Endothelial cell (in vitro differentiated cells): ENCODE results near the gene SERGEF. TPM values are rescaled to one million over a fixed set of nuclear protein-coding genes. Genes with fewer than 3 reads are reported as not detected.

Experiments
- DNase-seq: peaks from one replicate; pipeline ENCODE4 v3.0.0; 2021; ENCODE audit warnings: low spot score
- H3K27ac Mint-ChIP-seq: one replicate; pipeline ENCODE4 v1.8.0; 2021; ENCODE audit warnings: mixed read lengths, inconsistent platforms; ENCODE audit not compliant: unreplicated experiment
- H3K27me3 Mint-ChIP-seq: one replicate; pipeline ENCODE4 v1.8.0; 2021; ENCODE audit warnings: mild to moderate bottlenecking, moderate library complexity, mixed read lengths, inconsistent platforms; ENCODE audit not compliant: unreplicated experiment
- H3K36me3 Mint-ChIP-seq: one replicate; pipeline ENCODE4 v1.8.0; 2021; ENCODE audit warnings: mild to moderate bottlenecking, low read depth, mixed read lengths, inconsistent platforms; ENCODE audit not compliant: unreplicated experiment
- H3K4me1 Mint-ChIP-seq: one replicate; pipeline ENCODE4 v1.8.0; 2021; ENCODE audit warnings: mild to moderate bottlenecking, mixed read lengths, inconsistent platforms; ENCODE audit not compliant: unreplicated experiment
- H3K4me3 Mint-ChIP-seq: one replicate; pipeline ENCODE4 v1.8.0; 2021; ENCODE audit warnings: mild to moderate bottlenecking, mixed read lengths, inconsistent platforms; ENCODE audit not compliant: unreplicated experiment
- H3K9me3 Mint-ChIP-seq: one replicate; pipeline ENCODE4 v1.8.0; 2021; ENCODE audit warnings: mixed read lengths, inconsistent platforms; ENCODE audit not compliant: unreplicated experiment
- CTCF ChIP-seq: fragments of 200-600 bp; sonication (generic); IDR thresholded peaks from one replicate; pipeline ENCODE4 v1.5.0; 2021; ENCODE audit warnings: antibody characterized with exemption; ENCODE audit not compliant: unreplicated experiment
- total RNA-seq: library from RNA; stranded (reverse); fragmentation: NEBNext Ultra II Directional; extraction: Animal tissue kit (Norgen Biotek cat#: 25700); gene quantifications from one replicate; pipeline ENCODE4 v1.2.1, GENCODE V29; 2021; ENCODE audit not compliant: unreplicated experiment

SERGEF gene
- total RNA-seq, 1 donor from 2014 or later = 19.1 TPM

- H3K27ac Mint-ChIP-seq = no peak overlapping the region
- H3K4me1 Mint-ChIP-seq = no peaks in the 10 kb centered on the region
- peaks cover 11% of the 10 kb centered on the region for H3K36me3 Mint-ChIP-seq
- no peak for DNase-seq
- H3K27me3 Mint-ChIP-seq = no peaks in the 10 kb centered on the region
- H3K4me3 Mint-ChIP-seq = no peak overlapping the region
- no peak for TF ChIP-seq CTCF
- no peaks in the 10 kb centered on the region for H3K9me3 Mint-ChIP-seq
These were observed 26.7 kb downstream of the SERGEF start for GRCh38 chr11:17986007-17986710.

GRCh38 chr11:17985517-17985916, 27.3 kb downstream of the SERGEF start:
- DNase-seq = no peak
- no peak for TF ChIP-seq CTCF
- Mint-ChIP-seq H3K9me3 (no peaks in the 10 kb centered on the region), H3K36me3 (peaks cover 11% of the 10 kb centered on the region), H3K4me1 (no peaks in the 10 kb centered on the region), H3K27ac (no peak overlapping the region), H3K27me3 (no peaks in the 10 kb centered on the region), H3K4me3 (no peak overlapping the region)

- DNase-seq = no peak
These were observed 29.3 kb downstream of the SERGEF start for GRCh38 chr11:17983569-17983968.

GRCh38 chr11:17979770-17980371, 33.0 kb downstream of the SERGEF start:
- Mint-ChIP-seq H3K27me3 (no peaks in the 10 kb centered on the region), H3K9me3 (no peaks in the 10 kb centered on the region), H3K4me1 (no peaks in the 10 kb centered on the region), H3K36me3 (peaks cover 11% of the 10 kb centered on the region), H3K27ac (no peak overlapping the region), H3K4me3 (no peak overlapping the region)
- TF ChIP-seq CTCF = peak; percentile 99
- DNase-seq = peak; percentile 42

More at GRCh38 chr11:17983569-17983968, 29.3 kb downstream of the SERGEF start:
- Mint-ChIP-seq H3K36me3 (peaks cover 11% of the 10 kb centered on the region), H3K4me1 (no peaks in the 10 kb centered on the region), H3K27me3 (no peaks in the 10 kb centered on the region), H3K27ac (no peak overlapping the region), H3K4me3 (no peak overlapping the region), H3K9me3 (no peaks in the 10 kb centered on the region)
- TF ChIP-seq CTCF = no peak

GRCh38 chr11:17978553-17979287, 34.1 kb downstream of the SERGEF start:
- H3K9me3 Mint-ChIP-seq = no peaks in the 10 kb centered on the region
- H3K27ac Mint-ChIP-seq = no peak overlapping the region
- peaks cover 2% of the 10 kb centered on the region for H3K36me3 Mint-ChIP-seq
- TF ChIP-seq CTCF = peak; percentile 28
- no peak overlapping the region for H3K4me3 Mint-ChIP-seq
- DNase-seq = peak; percentile 69
- no peaks in the 10 kb centered on the region for H3K27me3 Mint-ChIP-seq
- no peaks in the 10 kb centered on the region for H3K4me1 Mint-ChIP-seq
